Measurements from ENCODE around the gene NCOR1. TPM values are rescaled to one million over a fixed set of nuclear protein-coding genes. Genes with fewer than 3 reads are reported as not detected.

Gene NCOR1
- total RNA-seq, 1 donor from 2014 or later: 85.0 TPM

Other genes with a start within 250 kb of the NCOR1 start
- gene ZSWIM7, start 215.8 kb downstream of the NCOR1 start, total RNA-seq (ENCODE audit: insufficient read depth, low replicate concordance): 7.9 TPM
- 43.8 TPM for gene TTC19, start 215.7 kb downstream of the NCOR1 start, total RNA-seq (ENCODE audit: insufficient read depth, low replicate concordance)
- gene PIGL, start 1.7 kb upstream of the NCOR1 start, total RNA-seq (ENCODE audit: insufficient read depth, low replicate concordance): 33.9 TPM
- gene CENPV, start 137.9 kb upstream of the NCOR1 start, total RNA-seq (ENCODE audit: insufficient read depth, low replicate concordance): 23.6 TPM
- 1,366 TPM for gene UBB, start 165.6 kb upstream of the NCOR1 start, total RNA-seq (ENCODE audit: insufficient read depth, low replicate concordance)
- 22.9 TPM for gene TRPV2, start 200.0 kb upstream of the NCOR1 start, total RNA-seq (ENCODE audit: insufficient read depth, low replicate concordance)

All from umbilical cord (tissue), 1 donor.